K562 (cell line): ENCODE results near the gene ANO9. TPM values are rescaled to one million over a fixed set of nuclear protein-coding genes. Genes with fewer than 3 reads are reported as not detected.
A peak's percentile ranks its signal among the peaks of the same experiment; 100 is the strongest.

Source experiments
- ATAC-seq: fragments of 200-7000 bp; cut with Tn5 transposase; 3 replicates; pipeline ENCODE4 v1.9.1; 2020; ENCODE audit warnings: moderate library complexity
- BruUV-seq: library from RNA; stranded (reverse); fragments of 400-500 nt; replicated peaks from 2 replicates; lab custom pipeline; 2021; lab: Mats Ljungman, UMichigan
- CTCF ChIA-PET: fragments of 300-600 bp; formaldehyde crosslinking; extraction: SDS; loops from one replicate; lab custom pipeline; 2021; ENCODE audit warnings: low intra/inter-chr PET ratio; lab: Yijun Ruan, JAX
- POLR2A ChIA-PET: fragments of 300-600, 350-650 bp; sonication (Branson Sonifier 250); formaldehyde crosslinking; extraction: SDS; loops from one replicate; lab custom pipeline; 2021; ENCODE audit warnings: antibody characterized with exemption, inconsistent platforms; lab: Yijun Ruan, JAX
- DNase-seq, 4 experiments: peaks; one replicate each; pipeline versions ENCODE4 v3.0.0 to v3.0.0-alpha.2; 2011 to 2018; ENCODE audit warnings: low spot score in 3 of 4, mixed read lengths in 3 of 4; ENCODE audit errors: extremely low read depth in 1 of 4
- FAIRE-seq: peaks from 2 replicates; lab custom pipeline; 2011; peaks lifted over from hg19 to GRCh38; lab: Jason Lieb, UNC
- H2AFZ ChIP-seq: 2 replicates; pipeline ENCODE4 v1.6.0; 2011; ENCODE audit warnings: low read depth, low read length, control low read depth, inconsistent platforms
- H3K27ac ChIP-seq: fragments of 200-600 bp; 3 replicates; pipeline ENCODE4 v1.8.0; 2011; ENCODE audit warnings: low read depth, mild to moderate bottlenecking, control low read depth, inconsistent platforms, low read length, moderate library complexity, mixed read lengths; ENCODE audit errors: extremely low read depth
- H3K27me3 ChIP-seq, 2 experiments: fragments of 300-600 bp in 1 of 2; 2 replicates in 1 of 2; 3 replicates in 1 of 2; pipeline versions ENCODE4 v1.6.0 to v1.8.0; 2011; ENCODE audit warnings: inconsistent platforms in 2 of 2, low read length in 2 of 2, mild to moderate bottlenecking in 1 of 2, mixed read lengths in 1 of 2, moderate library complexity in 1 of 2; ENCODE audit not compliant: control insufficient read depth in 2 of 2, insufficient read depth in 2 of 2
- H3K36me3 ChIP-seq: fragments of 300-600 bp; 3 replicates; pipeline ENCODE4 v1.8.0; 2011; ENCODE audit warnings: mild to moderate bottlenecking, low read length, inconsistent platforms; ENCODE audit not compliant: control insufficient read depth, insufficient read depth
- H3K4me1 ChIP-seq, 2 experiments: fragments of 200-600 bp in 1 of 2; replicated peaks in 1 of 2; 2 replicates in 1 of 2; 3 replicates in 1 of 2; pipeline versions ENCODE4 v1.5.1 to v1.8.0; 2011; ENCODE audit warnings: inconsistent platforms in 2 of 2, low read length in 2 of 2, mild to moderate bottlenecking in 1 of 2, mixed read lengths in 1 of 2, moderate library complexity in 1 of 2; ENCODE audit not compliant: control insufficient read depth in 2 of 2, insufficient read depth in 2 of 2
- H3K4me2 ChIP-seq: 2 replicates; pipeline ENCODE4 v1.6.1; 2011; ENCODE audit warnings: low read length, control low read depth, inconsistent platforms, mixed read lengths; ENCODE audit not compliant: insufficient read depth
- H3K4me3 ChIP-seq: fragments of 200-600 bp; sonication (generic), shearing (Covaris generic); 2 replicates; pipeline ENCODE4 v1.5.1; 2016; ENCODE audit warnings: control low read depth, inconsistent platforms
- H3K79me2 ChIP-seq: fragments of 200-600 bp; 3 replicates; pipeline ENCODE4 v1.8.0; 2011; ENCODE audit warnings: low read length, inconsistent platforms; ENCODE audit not compliant: control insufficient read depth, insufficient read depth
- H3K9ac ChIP-seq, 2 experiments: 2 replicates each; pipeline versions ENCODE4 v1.6.0 to v1.6.1; 2011; ENCODE audit warnings: low read depth in 2 of 2, low read length in 2 of 2, control low read depth in 1 of 2, inconsistent platforms in 1 of 2, mild to moderate bottlenecking in 1 of 2, mixed read lengths in 1 of 2; ENCODE audit not compliant: insufficient read depth in 1 of 2
- H3K9me1 ChIP-seq: one replicate; pipeline ENCODE4 v1.6.0; 2011; ENCODE audit warnings: inconsistent platforms, mild to moderate bottlenecking, low read length, moderate library complexity; ENCODE audit not compliant: control insufficient read depth, insufficient read depth
- H3K9me3 ChIP-seq: replicated peaks from 2 replicates; pipeline ENCODE4 v1.5.1; 2011; ENCODE audit warnings: low read depth, low read length, inconsistent platforms; ENCODE audit not compliant: control insufficient read depth, insufficient read depth
- H4K20me1 ChIP-seq: replicated peaks from 2 replicates; pipeline ENCODE4 v1.6.1; 2011; ENCODE audit warnings: low read length, inconsistent platforms, mixed read lengths; ENCODE audit not compliant: control insufficient read depth, insufficient read depth
- CBX2 ChIP-seq: fragments of 200-600 bp; sonication (generic); IDR thresholded peaks from one replicate; pipeline ENCODE4 v1.6.1; 2012; ENCODE audit warnings: mild to moderate bottlenecking, low read length, inconsistent platforms; ENCODE audit not compliant: insufficient read depth, poor library complexity, severe bottlenecking
- HCFC1 ChIP-seq: IDR thresholded peaks from 2 replicates; pipeline ENCODE4 v1.6.1; 2012; ENCODE audit warnings: low read depth, low read length, improper control_type of control experiment
- HDAC6 ChIP-seq: IDR thresholded peaks from 2 replicates; pipeline ENCODE4 v1.6.1; 2012; ENCODE audit warnings: low read depth, mild to moderate bottlenecking, control low read depth, inconsistent platforms, low read length, moderate library complexity
- HEY1 ChIP-seq: fragments of 250-450 bp; sonication (Bioruptor Pico); IDR thresholded peaks from 2 replicates; pipeline ENCODE4 v1.5.0; 2020; ENCODE audit warnings: mild to moderate bottlenecking, moderate library complexity, borderline replicate concordance
- POLR3G ChIP-seq: IDR thresholded peaks from 2 replicates; pipeline ENCODE4 v1.6.1; 2011; ENCODE audit not compliant: insufficient read length, insufficient replicate concordance; ENCODE audit errors: extremely low read depth
- SLC30A9 ChIP-seq: fragments of 250-450 bp; sonication (Bioruptor Pico); IDR thresholded peaks from 2 replicates; pipeline ENCODE4 v1.8.0; 2022; ENCODE audit warnings: mild to moderate bottlenecking, moderate library complexity
- ZNF12 ChIP-seq: sonication (generic); formaldehyde crosslinking; IDR thresholded peaks from 2 replicates; pipeline ENCODE4 v1.4.0; 2020; ENCODE audit warnings: mild to moderate bottlenecking, missing genetic modification reagents
- WGBS: fragments of 100-300 bp; shearing (Covaris generic); methylation state at CpG from one replicate; pipeline ENCODE4 v1.1.6; 2016; ENCODE audit warnings: low coverage, mixed read lengths; ENCODE audit not compliant: insufficient coverage; ENCODE audit errors: missing lambda C conversion rate; 5-methylcytosine and 5-hydroxymethylcytosine counted together
- in situ Hi-C: fragments of 300-500 bp; cut with MboI; formaldehyde crosslinking; loops from 4 replicates; pipeline ENCODE4 v1.15.0; 2018; ENCODE audit warnings: inconsistent platforms, mixed read lengths
- intact Hi-C: fragments of 100-400 bp; cut with micrococcal nuclease; formaldehyde crosslinking; loops from 2 replicates; pipeline ENCODE4 v1.14.2; 2022
- polyA plus RNA-seq, 8 experiments: library from polyadenylated mRNA; depleted of rRNA in 4 of 8; stranded (reverse) in 5 of 8; unstranded in 3 of 8; fragments of >200 nt; fragmentation: Nextera tagmentation in 2 of 8; fragmentation: Illumina TruSeq in 1 of 8; extraction: Ambion mirVana in 2 of 8; extraction: Trizol in 1 of 8; gene quantifications; 2 replicates each; pipeline versions ENCODE4 v1.2.1 to v1.2.3, GENCODE V29; 2011 to 2014; ENCODE audit warnings: inconsistent platforms in 1 of 8, missing spikeins in 1 of 8
- total RNA-seq, 7 experiments: library from RNA; depleted of rRNA in 6 of 7; stranded (reverse); fragments of >200 nt in 6 of 7; fragmentation: Illumina TruSeq in 2 of 7; extraction: Trizol in 2 of 7; gene quantifications; 2 replicates each; pipeline versions ENCODE4 v1.2.1 to v1.2.3, GENCODE V29; 2011 to 2021; ENCODE audit warnings: low replicate concordance in 1 of 7
- TF ChIP-seq, protein P1 (sequence below): IDR thresholded peaks from 3 replicates; pipeline ENCODE4 v1.6.1; 2011; ENCODE audit warnings: borderline replicate concordance, mild to moderate bottlenecking, moderate library complexity; ENCODE audit not compliant: insufficient read length; ENCODE audit errors: extremely low read depth
- TF ChIP-seq, protein P2 (sequence below): sonication (generic); formaldehyde crosslinking; IDR thresholded peaks from 2 replicates; pipeline ENCODE4 v1.8.1; 2023; ENCODE audit warnings: mild to moderate bottlenecking, missing genetic modification reagents, moderate library complexity
- TF ChIP-seq, protein P3 (sequence below), 2 experiments: IDR thresholded peaks in 1 of 2; conservative IDR thresholded peaks in 1 of 2; 2 replicates each; pipeline ENCODE4 v1.6.1; 2016; ENCODE audit warnings: low read depth in 2 of 2, mild to moderate bottlenecking in 1 of 2, missing compliant biosample characterization in 1 of 2, missing genetic modification characterization in 1 of 2, moderate library complexity in 1 of 2
- TF ChIP-seq, protein P4 (sequence below): fragments of 250-450 bp; sonication (Bioruptor Pico); IDR thresholded peaks from 2 replicates; pipeline ENCODE4 v1.8.0; 2022; ENCODE audit warnings: inconsistent platforms, mild to moderate bottlenecking, moderate library complexity, borderline replicate concordance

Gene ANO9
- total and polyA plus RNA-seq, 9 of the 15 experiments (the other 6 are each of a cell fraction or from before 2014, with no cell fraction given): 0.20 to 14.5 (median 4.5) TPM

DNA sequence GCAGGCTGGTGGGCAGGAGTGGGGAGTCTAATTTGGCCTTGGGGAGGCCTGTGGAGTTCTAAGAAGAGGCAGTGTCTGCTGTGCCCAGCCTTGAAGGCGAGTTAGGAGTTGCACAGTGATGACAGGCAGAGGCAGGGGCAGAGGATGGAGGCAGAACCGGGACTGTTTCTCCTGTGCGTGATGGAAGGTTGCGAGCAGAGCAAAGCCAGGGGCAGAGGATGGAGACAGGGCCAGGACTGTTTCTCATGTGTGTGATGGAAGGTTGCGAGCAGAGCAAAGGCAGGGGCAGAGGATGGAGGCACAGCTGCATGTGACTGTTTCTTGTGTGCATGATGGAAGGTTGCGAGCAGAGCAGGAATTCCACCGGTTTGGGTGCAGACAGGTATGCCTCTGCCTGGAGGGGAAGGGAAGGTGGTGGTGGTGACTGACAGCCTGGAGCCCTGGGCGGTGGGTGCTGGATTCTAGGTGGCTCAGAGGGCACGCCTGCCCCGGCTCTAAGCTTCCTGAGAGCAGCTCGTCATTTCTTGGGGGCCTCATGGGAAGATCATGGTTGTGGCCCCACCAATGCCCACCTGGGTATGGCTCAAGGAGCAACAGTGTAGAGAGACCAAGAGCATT, 63.8 kb downstream of the ANO9 start:
- H4K20me1 ChIP-seq: no peaks in the 10 kb centered on the region
- intact Hi-C loops (no loop called here), in situ Hi-C loops (no loop called here)
- peaks cover 42% of the 10 kb centered on the region; the same call in 2 of the 3 replicates for H3K36me3 ChIP-seq
- no peak overlapping the region for H3K4me3 ChIP-seq
- no peak for ATAC-seq
- H3K27ac ChIP-seq: no peak overlapping the region
- H2AFZ ChIP-seq: no peak overlapping the region
- H3K79me2 ChIP-seq: no peaks in the 10 kb centered on the region
- ChIA-PET POLR2A (no interaction called here), CTCF (no interaction called here)
- no peak for DNase-seq
- H3K27me3 ChIP-seq: no peaks in the 10 kb centered on the region
- no peak overlapping the region for H3K9ac ChIP-seq
- no peak for FAIRE-seq
- BruUV-seq: TSS peak; percentile 38
- peaks cover 2% of the 10 kb centered on the region for H3K9me3 ChIP-seq
- H3K4me2 ChIP-seq: no peak overlapping the region
- H3K9me1 ChIP-seq: no peaks in the 10 kb centered on the region
- H3K4me1 ChIP-seq: peaks cover 0 to 36% of the 10 kb centered on the region in 2 experiments; a peak in 2 of 5 replicates
- WGBS: 82% methylated on average over 10 of the region's 11 CpGs
- TF ChIP-seq HEY1 (no peak), HDAC6 (no peak), HCFC1 (no peak), POLR3G (no peak), CBX2 (no peak), SLC30A9 (CRISPR knock-in tag) (no peak), ZNF12 (CRISPR knock-in tag) (no peak)
- TF ChIP-seq, protein P1, sequence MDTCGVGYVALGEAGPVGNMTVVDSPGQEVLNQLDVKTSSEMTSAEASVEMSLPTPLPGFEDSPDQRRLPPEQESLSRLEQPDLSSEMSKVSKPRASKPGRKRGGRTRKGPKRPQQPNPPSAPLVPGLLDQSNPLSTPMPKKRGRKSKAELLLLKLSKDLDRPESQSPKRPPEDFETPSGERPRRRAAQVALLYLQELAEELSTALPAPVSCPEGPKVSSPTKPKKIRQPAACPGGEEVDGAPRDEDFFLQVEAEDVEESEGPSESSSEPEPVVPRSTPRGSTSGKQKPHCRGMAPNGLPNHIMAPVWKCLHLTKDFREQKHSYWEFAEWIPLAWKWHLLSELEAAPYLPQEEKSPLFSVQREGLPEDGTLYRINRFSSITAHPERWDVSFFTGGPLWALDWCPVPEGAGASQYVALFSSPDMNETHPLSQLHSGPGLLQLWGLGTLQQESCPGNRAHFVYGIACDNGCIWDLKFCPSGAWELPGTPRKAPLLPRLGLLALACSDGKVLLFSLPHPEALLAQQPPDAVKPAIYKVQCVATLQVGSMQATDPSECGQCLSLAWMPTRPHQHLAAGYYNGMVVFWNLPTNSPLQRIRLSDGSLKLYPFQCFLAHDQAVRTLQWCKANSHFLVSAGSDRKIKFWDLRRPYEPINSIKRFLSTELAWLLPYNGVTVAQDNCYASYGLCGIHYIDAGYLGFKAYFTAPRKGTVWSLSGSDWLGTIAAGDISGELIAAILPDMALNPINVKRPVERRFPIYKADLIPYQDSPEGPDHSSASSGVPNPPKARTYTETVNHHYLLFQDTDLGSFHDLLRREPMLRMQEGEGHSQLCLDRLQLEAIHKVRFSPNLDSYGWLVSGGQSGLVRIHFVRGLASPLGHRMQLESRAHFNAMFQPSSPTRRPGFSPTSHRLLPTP: no peak
- TF ChIP-seq, protein P2, sequence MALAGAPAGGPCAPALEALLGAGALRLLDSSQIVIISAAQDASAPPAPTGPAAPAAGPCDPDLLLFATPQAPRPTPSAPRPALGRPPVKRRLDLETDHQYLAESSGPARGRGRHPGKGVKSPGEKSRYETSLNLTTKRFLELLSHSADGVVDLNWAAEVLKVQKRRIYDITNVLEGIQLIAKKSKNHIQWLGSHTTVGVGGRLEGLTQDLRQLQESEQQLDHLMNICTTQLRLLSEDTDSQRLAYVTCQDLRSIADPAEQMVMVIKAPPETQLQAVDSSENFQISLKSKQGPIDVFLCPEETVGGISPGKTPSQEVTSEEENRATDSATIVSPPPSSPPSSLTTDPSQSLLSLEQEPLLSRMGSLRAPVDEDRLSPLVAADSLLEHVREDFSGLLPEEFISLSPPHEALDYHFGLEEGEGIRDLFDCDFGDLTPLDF (CRISPR knock-in tag): no peak
- TF ChIP-seq, protein P3, sequence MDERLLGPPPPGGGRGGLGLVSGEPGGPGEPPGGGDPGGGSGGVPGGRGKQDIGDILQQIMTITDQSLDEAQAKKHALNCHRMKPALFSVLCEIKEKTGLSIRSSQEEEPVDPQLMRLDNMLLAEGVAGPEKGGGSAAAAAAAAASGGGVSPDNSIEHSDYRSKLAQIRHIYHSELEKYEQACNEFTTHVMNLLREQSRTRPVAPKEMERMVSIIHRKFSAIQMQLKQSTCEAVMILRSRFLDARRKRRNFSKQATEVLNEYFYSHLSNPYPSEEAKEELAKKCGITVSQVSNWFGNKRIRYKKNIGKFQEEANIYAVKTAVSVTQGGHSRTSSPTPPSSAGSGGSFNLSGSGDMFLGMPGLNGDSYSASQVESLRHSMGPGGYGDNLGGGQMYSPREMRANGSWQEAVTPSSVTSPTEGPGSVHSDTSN (CRISPR knock-in tag; IDR thresholded peaks at IDR 0.05; ENCODE audit: low read depth): no peak
- TF ChIP-seq, protein P3 (tag; conservative IDR thresholded peaks at IDR 0.05; ENCODE audit: low read depth): no peak
- TF ChIP-seq, protein P4, sequence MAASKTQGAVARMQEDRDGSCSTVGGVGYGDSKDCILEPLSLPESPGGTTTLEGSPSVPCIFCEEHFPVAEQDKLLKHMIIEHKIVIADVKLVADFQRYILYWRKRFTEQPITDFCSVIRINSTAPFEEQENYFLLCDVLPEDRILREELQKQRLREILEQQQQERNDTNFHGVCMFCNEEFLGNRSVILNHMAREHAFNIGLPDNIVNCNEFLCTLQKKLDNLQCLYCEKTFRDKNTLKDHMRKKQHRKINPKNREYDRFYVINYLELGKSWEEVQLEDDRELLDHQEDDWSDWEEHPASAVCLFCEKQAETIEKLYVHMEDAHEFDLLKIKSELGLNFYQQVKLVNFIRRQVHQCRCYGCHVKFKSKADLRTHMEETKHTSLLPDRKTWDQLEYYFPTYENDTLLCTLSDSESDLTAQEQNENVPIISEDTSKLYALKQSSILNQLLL (CRISPR knock-in tag): no peak
